ENCODE measurements around the gene TGFBR2.

DNA sequence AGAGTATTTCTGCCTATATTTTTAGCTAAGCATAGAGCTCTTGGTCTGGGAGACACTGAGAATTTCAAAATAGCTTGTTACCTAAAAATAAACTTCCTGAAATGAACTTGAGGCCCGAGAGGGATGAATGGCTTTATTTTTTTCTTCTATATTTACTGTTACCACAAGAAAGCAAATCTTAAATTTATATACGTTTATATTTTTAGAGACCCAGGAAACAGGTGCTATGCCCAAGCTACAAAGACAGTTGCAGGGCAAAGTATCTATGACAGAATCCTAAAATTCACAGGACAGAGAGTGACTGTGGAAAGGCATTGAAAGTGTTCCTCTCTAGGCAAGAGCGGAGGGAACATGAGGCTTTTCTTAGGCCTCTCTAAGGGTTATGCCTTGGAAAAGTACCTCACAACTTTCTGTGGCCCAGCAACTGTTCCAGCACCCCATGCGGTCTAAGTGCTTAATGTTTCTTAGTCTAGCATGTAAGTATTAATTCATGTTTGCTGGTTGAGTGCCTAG is 36.5 kb downstream of the TGFBR2 start:
- TF ChIP-seq, protein P1, sequence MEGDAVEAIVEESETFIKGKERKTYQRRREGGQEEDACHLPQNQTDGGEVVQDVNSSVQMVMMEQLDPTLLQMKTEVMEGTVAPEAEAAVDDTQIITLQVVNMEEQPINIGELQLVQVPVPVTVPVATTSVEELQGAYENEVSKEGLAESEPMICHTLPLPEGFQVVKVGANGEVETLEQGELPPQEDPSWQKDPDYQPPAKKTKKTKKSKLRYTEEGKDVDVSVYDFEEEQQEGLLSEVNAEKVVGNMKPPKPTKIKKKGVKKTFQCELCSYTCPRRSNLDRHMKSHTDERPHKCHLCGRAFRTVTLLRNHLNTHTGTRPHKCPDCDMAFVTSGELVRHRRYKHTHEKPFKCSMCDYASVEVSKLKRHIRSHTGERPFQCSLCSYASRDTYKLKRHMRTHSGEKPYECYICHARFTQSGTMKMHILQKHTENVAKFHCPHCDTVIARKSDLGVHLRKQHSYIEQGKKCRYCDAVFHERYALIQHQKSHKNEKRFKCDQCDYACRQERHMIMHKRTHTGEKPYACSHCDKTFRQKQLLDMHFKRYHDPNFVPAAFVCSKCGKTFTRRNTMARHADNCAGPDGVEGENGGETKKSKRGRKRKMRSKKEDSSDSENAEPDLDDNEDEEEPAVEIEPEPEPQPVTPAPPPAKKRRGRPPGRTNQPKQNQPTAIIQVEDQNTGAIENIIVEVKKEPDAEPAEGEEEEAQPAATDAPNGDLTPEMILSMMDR (IDR thresholded peaks at IDR 0.05; ENCODE audit: insufficient read depth, low read depth, low read length): no peak
- TF ChIP-seq EZH2 (IDR thresholded peaks at IDR 0.05; ENCODE audit: insufficient read depth, low read length): no peak
